ENCODE data around the gene MRPL18.
A peak's percentile ranks its signal among the peaks of the same experiment; 100 is the strongest.
"Not testable (repeated sequence)": the region's sequence is repeated elsewhere in the genome, so short reads cannot be mapped to it uniquely, and the experiment has no call there.

The MRPL18 gene

DNA sequence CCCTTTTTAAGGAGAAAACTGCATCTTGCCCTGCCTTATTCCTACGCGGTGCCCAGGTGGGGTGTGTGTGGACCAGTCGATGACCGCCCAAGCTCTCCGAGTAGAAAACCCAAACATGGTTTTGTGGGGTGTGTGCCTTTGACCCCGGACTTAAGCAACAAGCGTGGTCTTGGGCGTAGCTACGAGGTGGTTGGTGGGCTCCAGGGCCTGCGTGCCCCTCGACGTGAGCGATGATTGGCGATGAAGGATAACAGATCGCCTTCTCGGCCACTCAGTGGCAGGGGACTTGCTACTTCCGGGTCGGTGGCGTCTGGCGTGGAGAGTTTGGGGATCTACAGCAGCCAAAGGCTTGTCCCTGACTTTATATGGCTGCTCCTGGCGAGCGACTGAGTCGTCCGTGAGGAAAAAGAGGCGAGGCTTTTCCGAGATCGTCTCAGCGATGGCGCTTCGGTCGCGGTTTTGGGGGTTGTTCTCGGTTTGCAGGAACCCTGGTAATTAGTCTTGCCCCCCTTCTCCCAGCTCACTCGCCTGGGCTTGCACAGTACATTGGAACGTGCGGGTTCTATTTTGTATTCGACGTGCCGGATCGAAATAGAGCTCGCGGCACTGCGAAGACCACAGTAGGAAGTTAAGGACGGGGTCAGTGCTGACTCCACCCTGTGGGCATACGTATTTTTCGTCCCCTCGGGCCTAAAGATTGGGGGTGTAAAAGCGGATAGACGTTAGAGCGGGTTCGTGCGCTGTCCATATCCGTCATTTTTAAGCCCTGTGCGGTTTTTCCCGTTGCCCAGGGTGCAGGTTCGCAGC, at the start of gene MRPL18:
MRPL18 (plus strand) TSS at position 319 of the 807 bp plus-strand sequence; CDS start at position 440, 121 bp downstream.
- peak; percentile 80 for DNase-seq (ENCODE audit: low read depth)

DNA sequence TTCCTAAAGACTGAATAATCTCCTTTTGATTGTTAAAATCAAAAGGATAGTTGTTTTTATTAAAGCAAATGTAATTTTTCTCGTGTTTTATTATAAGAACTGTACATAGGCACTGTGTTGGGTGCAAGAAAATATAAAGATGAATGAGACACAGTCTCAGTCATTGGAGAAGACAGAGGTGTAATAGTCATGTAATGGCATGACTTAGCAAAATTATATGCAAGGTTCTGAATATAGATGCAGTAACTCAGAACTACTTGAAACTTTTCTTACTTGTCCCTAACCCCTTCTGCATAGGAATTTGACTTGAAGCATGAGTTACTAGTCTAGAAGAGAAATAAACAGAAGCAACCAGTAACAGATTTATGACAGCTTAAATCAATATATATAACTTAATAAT, 48.1 kb upstream of the MRPL18 start:
- DNase-seq (ENCODE audit: low read depth) = no peak

DNA sequence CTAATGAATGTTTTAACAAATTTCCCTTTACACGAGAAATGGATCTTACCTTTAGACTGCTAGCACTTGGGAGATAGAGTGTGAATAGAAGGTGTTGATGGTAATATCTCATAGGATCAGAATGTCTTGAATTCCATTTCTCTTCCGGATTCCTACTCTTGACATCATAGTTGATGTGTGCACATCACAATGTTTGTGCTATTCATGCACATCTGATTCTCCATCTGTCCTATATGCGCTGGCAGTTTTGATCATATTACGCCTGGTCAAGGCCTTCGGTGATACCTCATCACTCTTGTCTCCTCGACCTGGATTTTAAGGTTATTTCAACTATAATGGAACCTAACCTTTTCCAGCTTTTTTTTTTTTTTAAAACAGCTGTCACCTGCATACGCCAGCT, 45.2 kb upstream of the MRPL18 start:
- DNase-seq (ENCODE audit: low read depth) = no peak

GRCh38 chr6:159746759-159747158, 43.5 kb upstream of the MRPL18 start:
- DNase-seq (ENCODE audit: low read depth) = no peak

DNA sequence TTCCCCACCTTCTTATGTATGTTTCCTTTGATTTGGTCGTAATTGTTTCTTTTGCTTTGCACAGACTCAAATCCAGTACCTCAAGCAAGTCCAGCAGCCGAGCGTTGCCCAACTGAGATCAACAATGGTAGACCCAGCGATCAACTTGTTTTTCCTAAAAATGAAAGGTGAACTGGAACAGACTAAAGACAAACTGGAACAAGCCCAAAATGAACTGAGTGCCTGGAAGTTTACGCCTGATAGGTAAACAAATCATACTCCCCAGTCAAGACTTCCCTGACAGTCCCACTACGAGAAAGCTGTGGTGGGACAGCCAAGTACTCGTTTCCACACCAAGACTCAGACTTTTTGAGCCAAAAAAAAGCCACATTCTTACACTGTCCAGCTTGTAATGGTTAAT, 42.1 kb upstream of the MRPL18 start:
- not testable (repeated sequence) for DNase-seq (ENCODE audit: low read depth)

DNA sequence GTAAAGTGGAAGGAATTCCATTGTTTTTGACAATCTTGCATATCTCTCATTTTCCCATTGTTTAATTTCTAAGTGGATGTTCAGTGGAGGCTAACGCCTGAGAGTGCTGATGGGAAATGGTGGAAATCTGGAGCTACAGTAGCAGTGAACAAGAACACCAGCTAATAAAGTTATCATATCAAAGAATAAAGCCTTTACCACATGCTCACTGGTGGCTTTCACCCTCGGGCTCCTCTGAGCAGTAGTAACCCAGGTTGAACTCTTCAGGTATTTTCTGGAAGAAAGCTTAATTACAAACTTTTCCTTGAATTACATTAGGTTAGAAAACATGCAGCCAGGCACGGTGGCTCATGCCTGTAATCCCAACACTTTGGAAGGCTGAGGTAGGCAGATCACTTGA, 38.8 kb upstream of the MRPL18 start:
- DNase-seq (ENCODE audit: low read depth) = no peak

GRCh38 chr6:159753081-159753872, 37.0 kb upstream of the MRPL18 start:
- DNase-seq (ENCODE audit: low read depth) = no peak

- no peak for DNase-seq (ENCODE audit: low read depth)
Measured at GRCh38 chr6:159754401-159754800, 35.9 kb upstream of the MRPL18 start.

DNA sequence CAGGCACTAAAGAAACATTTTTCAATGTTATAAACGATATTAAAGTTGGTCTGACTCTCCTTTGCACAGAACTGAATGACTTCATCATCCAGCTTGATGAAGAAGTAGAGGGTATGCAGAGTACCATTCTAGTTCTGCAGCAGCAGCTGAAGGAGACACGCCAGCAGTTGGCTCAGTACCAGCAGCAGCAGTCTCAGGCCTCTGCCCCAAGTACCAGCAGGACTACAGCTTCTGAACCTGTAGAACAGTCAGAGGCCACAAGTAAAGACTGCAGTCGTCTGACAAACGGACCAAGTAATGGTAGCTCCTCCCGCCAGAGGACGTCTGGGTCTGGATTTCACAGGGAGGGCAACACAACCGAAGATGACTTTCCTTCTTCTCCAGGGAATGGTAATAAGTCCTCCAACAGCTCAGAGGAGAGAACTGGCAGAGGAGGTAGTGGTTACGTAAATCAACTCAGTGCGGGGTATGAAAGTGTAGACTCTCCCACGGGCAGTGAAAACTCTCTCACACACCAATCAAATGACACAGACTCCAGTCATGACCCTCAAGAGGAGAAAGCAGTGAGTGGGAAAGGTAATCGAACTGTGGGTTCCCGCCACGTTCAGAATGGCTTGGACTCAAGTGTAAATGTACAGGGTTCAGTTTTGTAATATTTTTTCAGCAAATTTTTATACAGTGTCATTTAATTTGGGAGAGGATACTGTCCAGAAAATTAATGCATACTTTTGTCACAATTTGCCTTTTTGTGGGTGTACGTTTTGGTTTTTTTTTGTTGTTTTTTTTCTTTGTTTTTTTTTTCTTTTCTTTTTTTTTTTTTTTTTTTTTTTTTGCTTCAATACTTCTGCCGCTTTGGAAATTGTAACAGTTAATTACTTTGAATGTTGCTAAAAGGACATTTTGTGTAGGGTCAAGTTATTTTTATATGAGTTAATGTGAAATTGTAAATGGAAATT, 35.0 kb upstream of the MRPL18 start:
- no peak for DNase-seq (ENCODE audit: low read depth)

DNA sequence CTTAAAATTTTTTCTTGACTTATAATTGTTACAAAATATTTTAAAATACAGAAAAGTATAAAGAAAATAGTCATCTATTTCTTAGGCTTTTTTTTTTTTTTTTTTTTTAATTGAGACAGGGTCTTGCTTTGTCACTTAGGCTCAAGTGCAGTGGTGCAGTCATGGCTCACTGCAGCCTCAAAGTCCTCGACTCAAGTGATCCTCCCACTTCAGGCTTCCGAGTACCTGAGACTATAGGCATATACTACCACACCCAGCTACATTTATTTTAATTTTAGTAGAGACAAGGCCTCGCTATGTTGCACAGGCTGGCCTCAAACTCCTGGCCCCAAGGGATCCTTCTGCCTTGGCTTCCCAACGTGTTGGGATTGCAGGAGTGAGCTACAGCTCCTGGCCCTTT, 33.8 kb upstream of the MRPL18 start:
- DNase-seq (ENCODE audit: low read depth) = no peak

GRCh38 chr6:159758031-159759001, 32.0 kb upstream of the MRPL18 start:
- DNase-seq (ENCODE audit: low read depth) = no peak

DNA sequence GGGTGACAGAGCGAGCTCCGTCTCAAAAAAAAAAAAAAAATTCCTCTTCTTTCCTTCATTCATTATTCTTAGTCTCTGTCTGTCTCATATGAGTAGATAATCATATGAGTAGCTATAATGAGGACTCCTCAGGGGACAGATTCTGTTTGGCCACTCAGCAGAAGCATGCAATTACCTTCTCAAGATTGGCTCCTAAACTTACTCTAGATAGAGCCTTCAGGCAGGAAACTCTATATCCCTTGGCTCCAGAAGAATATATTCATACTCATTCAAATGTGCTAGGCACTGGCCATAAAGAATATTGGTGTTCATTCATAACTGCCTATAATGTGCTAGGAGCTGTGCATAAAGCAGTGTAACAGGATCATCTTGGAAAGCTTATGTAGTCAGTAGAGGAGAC, 30.6 kb upstream of the MRPL18 start:
- no peak for DNase-seq (ENCODE audit: low read depth)

GRCh38 chr6:159760602-159761057, 29.6 kb upstream of the MRPL18 start:
- no peak for DNase-seq (ENCODE audit: low read depth)

GRCh38 chr6:159761129-159761872, 29.0 kb upstream of the MRPL18 start:
- DNase-seq (ENCODE audit: low read depth) = peak; percentile 2

- DNase-seq (ENCODE audit: low read depth) = peak; percentile 88
Measured at GRCh38 chr6:159761873-159762680, 28.2 kb upstream of the MRPL18 start, which contains the start of gene ACAT2. Gene ACAT2 (plus strand): TSS chr6:159762045. CDS start chr6:159762088, 43 bp downstream.

DNA sequence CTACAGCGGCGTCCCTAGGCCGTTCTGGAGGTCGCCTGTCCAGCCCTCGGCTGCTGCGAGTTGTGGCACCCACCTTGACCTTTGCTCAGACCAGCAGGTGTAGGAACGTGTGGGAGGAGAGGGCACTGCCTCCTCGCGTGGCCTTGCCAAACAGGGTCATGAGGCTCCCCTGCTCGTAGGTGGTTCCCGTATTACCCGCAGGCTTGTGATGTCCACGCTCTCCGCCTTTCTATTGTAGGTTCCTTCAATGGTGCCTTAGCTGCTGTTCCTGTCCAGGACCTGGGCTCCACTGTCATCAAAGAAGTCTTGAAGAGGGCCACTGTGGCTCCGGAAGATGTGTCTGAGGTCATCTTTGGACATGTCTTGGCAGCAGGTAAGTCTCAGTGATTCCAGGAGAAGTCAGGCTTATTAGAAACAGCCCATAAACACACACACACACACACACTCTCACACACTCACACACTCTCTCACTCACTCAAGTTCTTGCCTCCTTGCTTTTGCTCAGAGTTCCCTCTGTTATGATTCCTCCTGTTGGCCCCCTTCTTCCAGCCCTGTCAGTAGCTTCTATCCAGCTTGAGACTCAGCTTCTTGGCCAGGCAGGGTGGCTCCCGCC, 27.5 kb upstream of the MRPL18 start:
- peak; percentile 5 for DNase-seq (ENCODE audit: low read depth)

DNA sequence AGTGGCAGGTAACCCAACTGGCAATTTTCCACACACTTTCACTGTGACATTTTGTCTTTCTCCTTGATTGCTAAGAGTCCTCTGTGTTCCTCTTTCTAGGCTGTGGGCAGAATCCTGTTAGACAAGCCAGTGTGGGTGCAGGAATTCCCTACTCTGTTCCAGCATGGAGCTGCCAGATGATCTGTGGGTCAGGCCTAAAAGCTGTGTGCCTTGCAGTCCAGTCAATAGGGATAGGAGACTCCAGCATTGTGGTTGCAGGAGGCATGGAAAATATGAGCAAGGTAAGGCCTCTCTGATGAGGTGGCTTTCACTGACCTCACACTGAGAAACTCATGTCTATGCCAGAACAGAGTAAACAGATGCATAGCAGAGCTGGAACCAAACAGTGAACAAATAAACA, 23.4 kb upstream of the MRPL18 start:
- no peak for DNase-seq (ENCODE audit: low read depth)

DNA sequence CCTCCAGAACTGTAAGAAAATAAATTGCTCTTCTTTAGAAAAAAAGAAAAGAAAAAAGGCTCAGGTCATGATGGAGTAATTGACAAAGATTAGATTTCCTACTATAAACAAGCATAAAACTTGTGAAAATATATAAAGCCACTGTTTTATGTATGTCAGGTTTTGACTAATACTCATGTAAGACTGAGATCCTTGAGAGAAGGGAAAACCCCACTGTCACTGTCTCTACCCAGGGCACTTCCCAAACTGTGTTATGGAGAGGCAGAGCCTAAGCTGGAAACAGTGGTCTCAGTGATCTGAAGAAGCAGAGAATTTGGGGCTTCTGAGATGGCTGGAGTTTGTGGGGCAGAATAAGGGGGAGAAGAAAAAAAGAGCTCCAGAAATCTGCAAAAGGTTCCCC, 20.8 kb upstream of the MRPL18 start:
- no peak for DNase-seq (ENCODE audit: low read depth)

DNA sequence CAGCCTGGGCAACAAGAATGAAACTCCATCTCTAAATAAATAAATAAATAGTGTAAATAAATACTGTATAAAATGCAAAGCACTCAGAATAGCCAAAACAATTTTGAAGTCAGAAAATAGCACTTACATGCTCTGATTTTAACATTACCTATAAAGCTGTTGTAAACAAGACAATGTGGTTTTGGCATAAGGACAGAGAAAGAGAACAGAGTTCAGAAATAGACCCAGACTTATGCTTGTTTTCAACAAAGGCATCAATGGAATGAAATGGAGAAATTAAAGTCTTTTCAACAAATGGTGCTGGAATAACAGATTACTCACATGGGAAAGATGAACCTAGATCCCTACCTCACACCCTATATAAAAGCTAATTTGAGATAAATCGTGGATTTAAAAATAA, 18.1 kb upstream of the MRPL18 start:
- no peak for DNase-seq (ENCODE audit: low read depth)

All from activated T-helper 9 cell treated with anti-CD3 and anti-CD28 coated beads, Interleukin-2, amount 50 U/mL, for 16 hours (primary cell).